SK-N-MC (cell line): ENCODE measurements around the gene PDXP.

ENCODE experiments used
- EZH2 ChIP-seq: fragments of 200-600 bp; sonication (generic); IDR thresholded peaks from one replicate; pipeline ENCODE4 v1.6.1; 2017; ENCODE audit warnings: antibody characterized with exemption
- FOXP2 ChIP-seq: optimal IDR thresholded peaks from 2 replicates; pipeline ENCODE3; 2011; ENCODE audit warnings: mild to moderate bottlenecking, moderate library complexity; ENCODE audit not compliant: insufficient read depth; ENCODE audit errors: extremely low read length, control extremely low read depth
- POLR2AphosphoS5 ChIP-seq: IDR thresholded peaks from 2 replicates; pipeline ENCODE4 v1.6.1; 2012; ENCODE audit warnings: mild to moderate bottlenecking, low read depth, low read length, borderline replicate concordance

DNA sequence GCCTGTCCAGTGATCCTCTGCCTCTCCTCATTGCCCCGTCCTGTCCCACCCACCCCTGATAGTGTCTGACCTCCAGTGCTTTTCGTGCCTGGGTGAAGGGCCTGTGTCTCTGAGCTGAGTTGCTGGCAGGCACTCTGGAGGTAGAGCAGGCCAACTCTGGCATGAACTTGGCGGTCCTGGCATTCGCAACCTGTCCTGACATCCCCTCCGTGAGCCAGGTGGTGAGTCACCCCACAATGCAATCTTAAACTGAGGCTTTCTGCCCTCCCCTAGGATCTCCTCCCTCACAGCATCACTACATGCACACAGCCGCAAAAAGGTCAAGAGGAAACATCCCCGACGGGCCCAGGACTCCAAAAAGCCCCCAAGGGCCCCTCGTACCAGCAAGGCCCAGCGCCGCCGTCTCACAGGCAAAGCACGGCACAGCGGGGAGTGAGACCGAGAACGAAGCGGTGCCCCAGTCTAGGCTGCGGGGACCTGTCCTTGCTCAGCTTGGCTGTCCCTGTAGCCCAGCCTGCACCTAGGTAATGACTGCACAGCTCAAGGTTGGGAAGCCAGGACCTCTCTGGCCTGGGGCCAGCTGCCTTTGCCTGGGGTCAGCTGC lies 32.5 kb downstream of the PDXP start:
- TF ChIP-seq EZH2: no peak
- TF ChIP-seq POLR2AphosphoS5: no peak
- no peak for TF ChIP-seq FOXP2
